OCI-LY1 (cell line): ENCODE measurements around the gene GJB6.

Source experiments
- EZH2 ChIP-seq: fragments of 200-600 bp; sonication (generic), shearing (Covaris generic); IDR thresholded peaks from 2 replicates; pipeline ENCODE4 v1.8.0; 2017; ENCODE audit warnings: borderline replicate concordance, mixed run types, mild to moderate bottlenecking, antibody characterized with exemption, low read length, moderate library complexity, mixed read lengths
- TF ChIP-seq, protein P1 (sequence below): fragments of 200-600 bp; sonication (generic), shearing (Covaris generic); IDR thresholded peaks from 2 replicates; pipeline ENCODE4 v1.5.1; 2017; ENCODE audit warnings: mild to moderate bottlenecking, antibody characterized with exemption, low read length, moderate library complexity, mixed read lengths

DNA sequence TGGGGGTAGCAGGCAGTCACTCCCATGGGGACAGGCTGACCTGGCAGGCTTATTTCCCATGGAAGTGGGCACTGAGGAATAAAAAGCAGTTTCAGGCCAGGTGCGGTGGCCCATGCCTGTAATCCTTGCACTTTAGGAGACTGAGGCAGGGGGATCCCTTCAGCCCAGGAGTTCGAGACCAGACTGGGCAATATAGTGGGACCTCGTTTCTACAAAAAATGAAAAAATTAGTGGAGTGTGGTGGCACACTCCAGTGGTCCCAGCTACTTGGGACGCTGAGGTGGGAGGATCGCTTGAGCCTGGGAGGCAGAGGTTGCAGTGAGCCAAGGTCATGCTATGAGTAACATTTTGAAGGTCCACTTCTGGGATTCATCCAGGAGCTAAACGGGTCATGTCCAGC, 45.3 kb downstream of the GJB6 start:
- TF ChIP-seq, protein P1, sequence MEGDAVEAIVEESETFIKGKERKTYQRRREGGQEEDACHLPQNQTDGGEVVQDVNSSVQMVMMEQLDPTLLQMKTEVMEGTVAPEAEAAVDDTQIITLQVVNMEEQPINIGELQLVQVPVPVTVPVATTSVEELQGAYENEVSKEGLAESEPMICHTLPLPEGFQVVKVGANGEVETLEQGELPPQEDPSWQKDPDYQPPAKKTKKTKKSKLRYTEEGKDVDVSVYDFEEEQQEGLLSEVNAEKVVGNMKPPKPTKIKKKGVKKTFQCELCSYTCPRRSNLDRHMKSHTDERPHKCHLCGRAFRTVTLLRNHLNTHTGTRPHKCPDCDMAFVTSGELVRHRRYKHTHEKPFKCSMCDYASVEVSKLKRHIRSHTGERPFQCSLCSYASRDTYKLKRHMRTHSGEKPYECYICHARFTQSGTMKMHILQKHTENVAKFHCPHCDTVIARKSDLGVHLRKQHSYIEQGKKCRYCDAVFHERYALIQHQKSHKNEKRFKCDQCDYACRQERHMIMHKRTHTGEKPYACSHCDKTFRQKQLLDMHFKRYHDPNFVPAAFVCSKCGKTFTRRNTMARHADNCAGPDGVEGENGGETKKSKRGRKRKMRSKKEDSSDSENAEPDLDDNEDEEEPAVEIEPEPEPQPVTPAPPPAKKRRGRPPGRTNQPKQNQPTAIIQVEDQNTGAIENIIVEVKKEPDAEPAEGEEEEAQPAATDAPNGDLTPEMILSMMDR = no peak
- no peak for TF ChIP-seq EZH2
